SK-N-SH (cell line): Measurements from ENCODE around the gene MED22.

Experiments
- CTCF ChIP-seq: fragments of 200-600 bp; sonication (generic); IDR thresholded peaks from 2 replicates; pipeline ENCODE4 v1.6.1; 2017; ENCODE audit warnings: antibody characterized with exemption, mild to moderate bottlenecking, moderate library complexity
- EZH2phosphoT487 ChIP-seq: fragments of 200-600 bp; sonication (generic); IDR thresholded peaks from 2 replicates; pipeline ENCODE4 v1.6.1; 2017; ENCODE audit warnings: low read depth, mixed run types, mild to moderate bottlenecking, antibody characterized with exemption, moderate library complexity, borderline replicate concordance
- NFIC ChIP-seq: IDR thresholded peaks from 2 replicates; pipeline ENCODE4 v1.4.0; 2012; ENCODE audit warnings: borderline replicate concordance
- RAD21 ChIP-seq: IDR thresholded peaks from 2 replicates; pipeline ENCODE4 v1.6.1; 2012; ENCODE audit warnings: mild to moderate bottlenecking, low read length
- SIN3A ChIP-seq: IDR thresholded peaks from 2 replicates; pipeline ENCODE4 v1.6.1; 2012; ENCODE audit warnings: low read depth, mild to moderate bottlenecking, low read length, moderate library complexity, borderline replicate concordance

DNA sequence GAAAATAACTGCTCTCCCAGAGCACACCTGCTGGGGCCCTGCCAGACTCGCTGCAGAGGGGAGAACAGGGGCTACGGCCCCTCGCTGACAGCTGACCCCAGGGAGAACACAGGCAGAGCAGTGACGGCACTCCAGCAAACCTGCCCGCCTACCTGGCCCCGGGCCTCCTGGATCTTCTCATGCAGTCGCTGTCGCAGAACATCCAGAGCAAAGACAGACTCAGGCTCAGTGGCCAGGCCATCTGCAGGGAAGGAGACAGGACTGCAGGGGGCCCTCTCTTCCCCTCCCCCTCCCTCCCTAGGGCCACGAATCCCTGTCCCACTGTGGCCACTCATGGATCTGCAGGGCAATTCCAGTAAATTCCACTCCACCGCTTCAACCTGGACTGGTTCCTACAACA is 14.4 kb downstream of the MED22 start:
- TF ChIP-seq EZH2phosphoT487 (no peak), NFIC (no peak), RAD21 (no peak), CTCF (no peak), SIN3A (no peak)
